Suprapubic skin (tissue), 4 donors: ENCODE data around the gene TIMM13.

Source experiments
- CTCF ChIP-seq, 2 donors: fragments of 200-600 bp in 1 of 2; fragments of 450-650 bp in 1 of 2; sonication (generic) in 1 of 2; IDR thresholded peaks; one replicate each; pipeline ENCODE4 v1.5.1; 2016 to 2019; ENCODE audit warnings: antibody characterized with exemption in 2 of 2, mild to moderate bottlenecking in 1 of 2, moderate library complexity in 1 of 2
- POLR2A ChIP-seq, 2 donors: fragments of 450-650 bp; IDR thresholded peaks; one replicate each; pipeline ENCODE4 v1.6.1; 2017; ENCODE audit warnings: antibody characterized with exemption in 2 of 2, mild to moderate bottlenecking in 2 of 2, moderate library complexity in 2 of 2
- POLR2AphosphoS5 ChIP-seq, 3 donors: sonication (generic); formaldehyde crosslinking; IDR thresholded peaks; one replicate each; pipeline ENCODE4 v1.6.1; 2017; ENCODE audit warnings: antibody characterized with exemption in 3 of 3

DNA sequence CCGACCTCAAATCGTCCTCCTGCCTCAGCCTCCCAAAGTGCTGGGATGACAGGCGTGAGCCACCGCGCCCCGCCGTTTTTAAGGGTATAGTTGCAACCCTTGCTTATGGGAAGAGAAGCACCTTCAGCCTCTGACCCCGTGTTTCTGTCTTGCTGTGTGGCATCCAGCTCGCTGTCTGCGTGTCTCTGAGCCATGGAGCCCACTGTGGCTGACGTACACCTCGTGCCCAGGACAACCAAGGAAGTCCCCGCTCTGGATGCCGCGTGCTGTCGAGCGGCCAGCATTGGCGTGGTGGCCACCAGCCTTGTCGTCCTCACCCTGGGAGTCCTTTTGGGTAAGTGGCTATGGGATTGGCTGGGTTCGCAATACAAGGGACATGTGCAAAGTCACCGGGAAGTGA is 37.8 kb downstream of the TIMM13 start:
- TF ChIP-seq CTCF (IDR thresholded peaks at IDR 0.05), result no peak
- TF ChIP-seq POLR2A (IDR thresholded peaks at IDR 0.05), result no peak
- TF ChIP-seq POLR2AphosphoS5 (IDR thresholded peaks at IDR 0.05), result no peak
